ENCODE measurements around the gene WDR86. TPM values are rescaled to one million over a fixed set of nuclear protein-coding genes. Genes with fewer than 3 reads are reported as not detected.

The WDR86 gene
- total RNA-seq, 1 donor from 2014 or later = 83.0 TPM

- Mint-ChIP-seq H3K27ac (no peak overlapping the region), H3K36me3 (peaks cover 14% of the 10 kb centered on the region), H3K9me3 (no peaks in the 10 kb centered on the region), H3K4me1 (ENCODE audit: unreplicated experiment) (peaks cover 17% of the 10 kb centered on the region), H3K27me3 (no peaks in the 10 kb centered on the region), H3K4me3 (no peak overlapping the region)
- no peak for DNase-seq (ENCODE audit: extremely low spot score, unreplicated experiment)
- no peak for TF ChIP-seq CTCF (conservative IDR thresholded peaks at IDR 0.05)
Observed at GRCh38 chr7:151397026-151397425, 12.8 kb downstream of the WDR86 start.

- no peak for DNase-seq (ENCODE audit: extremely low spot score, unreplicated experiment)
- Mint-ChIP-seq H3K9me3 (no peaks in the 10 kb centered on the region), H3K4me3 (no peak overlapping the region), H3K4me1 (ENCODE audit: unreplicated experiment) (peaks cover 15% of the 10 kb centered on the region), H3K27me3 (no peaks in the 10 kb centered on the region), H3K36me3 (peaks cover 14% of the 10 kb centered on the region), H3K27ac (no peak overlapping the region)
- TF ChIP-seq CTCF (conservative IDR thresholded peaks at IDR 0.05) = no peak
Observed at GRCh38 chr7:151396328-151396970, 13.4 kb downstream of the WDR86 start.

GRCh38 chr7:151395036-151395367 is 14.8 kb downstream of the WDR86 start:
- TF ChIP-seq CTCF (conservative IDR thresholded peaks at IDR 0.05) = no peak
- Mint-ChIP-seq H3K4me1 (ENCODE audit: unreplicated experiment) (peaks cover 5% of the 10 kb centered on the region), H3K27me3 (no peaks in the 10 kb centered on the region), H3K9me3 (no peaks in the 10 kb centered on the region), H3K4me3 (no peak overlapping the region), H3K27ac (no peak overlapping the region), H3K36me3 (peaks cover 14% of the 10 kb centered on the region)
- no peak for DNase-seq (ENCODE audit: extremely low spot score, unreplicated experiment)

- no peak overlapping the region for H3K27ac Mint-ChIP-seq
Observed at GRCh38 chr7:151394076-151395035, 15.5 kb downstream of the WDR86 start.

More at GRCh38 chr7:151394076-151395035, 15.5 kb downstream of the WDR86 start:
- Mint-ChIP-seq H3K9me3 (no peaks in the 10 kb centered on the region), H3K4me3 (no peak overlapping the region), H3K36me3 (peaks cover 14% of the 10 kb centered on the region), H3K27me3 (no peaks in the 10 kb centered on the region), H3K4me1 (ENCODE audit: unreplicated experiment) (peaks cover 5% of the 10 kb centered on the region)
- TF ChIP-seq CTCF (conservative IDR thresholded peaks at IDR 0.05) = no peak
- DNase-seq (ENCODE audit: extremely low spot score, unreplicated experiment) = no peak

All from type B pancreatic cell (in vitro differentiated cells).